ENCODE data around the gene ATP5F1B. TPM values are rescaled to one million over a fixed set of nuclear protein-coding genes. Genes with fewer than 3 reads are reported as not detected.

ATP5F1B gene
- total and polyA plus RNA-seq, 2 of the 13 experiments (the other 11 are each of a cell fraction or from before 2014, with no cell fraction given): 1,051 to 1,180 TPM

DNA sequence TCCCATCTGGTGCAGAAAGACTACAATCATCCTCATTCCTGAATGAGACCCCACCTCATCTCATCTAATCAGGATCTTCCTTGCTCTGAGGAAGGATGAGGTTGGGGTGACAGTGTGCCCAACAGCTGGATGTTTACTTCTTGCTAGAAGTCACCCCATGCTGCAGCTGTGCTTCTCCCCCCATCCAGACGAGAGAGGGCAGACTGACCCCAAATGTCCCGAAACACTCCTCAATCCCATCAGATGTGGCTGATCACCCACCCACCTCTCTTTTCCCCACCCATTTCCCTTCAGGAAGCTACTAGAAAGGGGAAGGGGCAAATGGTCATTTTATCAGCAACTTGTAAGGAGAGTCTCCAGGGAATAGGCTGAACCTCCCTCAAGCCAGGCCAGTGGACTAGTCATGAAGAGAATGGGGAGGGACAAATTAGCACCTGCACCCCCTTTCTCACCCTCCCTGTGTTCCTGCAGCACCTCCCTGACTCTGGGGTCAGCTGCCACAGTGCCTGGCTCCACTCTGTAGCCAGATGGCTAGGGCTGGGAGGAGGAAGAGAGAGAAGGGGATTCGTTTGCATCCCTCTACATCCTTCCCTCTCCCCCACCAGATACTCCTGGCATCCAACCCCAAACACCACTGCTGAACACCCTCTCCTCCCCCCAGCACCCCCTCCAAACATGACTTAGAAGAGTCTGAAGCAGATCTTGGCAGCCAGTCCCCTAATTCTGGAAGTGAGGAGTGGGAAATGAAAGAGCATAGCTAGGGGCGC lies 12.9 kb downstream of the ATP5F1B start:
- peaks cover 10% of the 10 kb centered on the region for H4K20me1 ChIP-seq (ENCODE audit: insufficient read depth, low read length)
- peaks cover 0 to 3% of the 10 kb centered on the region in 2 experiments; a peak in 1 of 5 replicates for H3K27me3 ChIP-seq (ENCODE audit: control insufficient read depth in 1 of 2, insufficient read depth in 2 of 2, low read length in 2 of 2)
- no peak overlapping the region for H3K9ac ChIP-seq (ENCODE audit: insufficient read depth, low read depth, low read length)
- TF ChIP-seq FOXM1 (CRISPR knock-in tag; IDR thresholded peaks at IDR 0.05): no peak
- no peak for TF ChIP-seq GATA4 (IDR thresholded peaks at IDR 0.05; ENCODE audit: borderline replicate concordance, low read depth)
- TF ChIP-seq, protein P1, sequence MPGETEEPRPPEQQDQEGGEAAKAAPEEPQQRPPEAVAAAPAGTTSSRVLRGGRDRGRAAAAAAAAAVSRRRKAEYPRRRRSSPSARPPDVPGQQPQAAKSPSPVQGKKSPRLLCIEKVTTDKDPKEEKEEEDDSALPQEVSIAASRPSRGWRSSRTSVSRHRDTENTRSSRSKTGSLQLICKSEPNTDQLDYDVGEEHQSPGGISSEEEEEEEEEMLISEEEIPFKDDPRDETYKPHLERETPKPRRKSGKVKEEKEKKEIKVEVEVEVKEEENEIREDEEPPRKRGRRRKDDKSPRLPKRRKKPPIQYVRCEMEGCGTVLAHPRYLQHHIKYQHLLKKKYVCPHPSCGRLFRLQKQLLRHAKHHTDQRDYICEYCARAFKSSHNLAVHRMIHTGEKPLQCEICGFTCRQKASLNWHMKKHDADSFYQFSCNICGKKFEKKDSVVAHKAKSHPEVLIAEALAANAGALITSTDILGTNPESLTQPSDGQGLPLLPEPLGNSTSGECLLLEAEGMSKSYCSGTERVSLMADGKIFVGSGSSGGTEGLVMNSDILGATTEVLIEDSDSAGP (CRISPR knock-in tag; IDR thresholded peaks at IDR 0.05; ENCODE audit: borderline replicate concordance): peak; percentile 37; the same call in 1 of the 2 replicates
- no peak for DNase-seq (ENCODE audit: low spot score)
- intact Hi-C loops (cut with micrococcal nuclease; ENCODE audit: unreplicated experiment) (no loop called here), in situ Hi-C loops (cut with HindIII; ENCODE audit: extremely low pct_ligation_motif_present, low pct_unique_long_range_greater_than_20kb) (no loop called here)
- peak overlapping the region; percentile 100 for H3K4me2 ChIP-seq (ENCODE audit: low read depth, low read length)
- no peaks in the 10 kb centered on the region for H3K9me3 ChIP-seq (ENCODE audit: low read length)
- FAIRE-seq: no peak
- H3K4me3 ChIP-seq (replicated peaks in 1 of 3; ENCODE audit: insufficient read depth in 1 of 3, low read depth in 2 of 3, low read length in 3 of 3): peak overlapping the region in 2 of 3 experiments; percentile 4 to 36; a peak in 1 of 6 replicates
- H3K4me1 ChIP-seq (ENCODE audit: insufficient read depth, low read length): peaks cover 56% of the 10 kb centered on the region
- ATAC-seq: no peak
- H3K27ac ChIP-seq (ENCODE audit: extremely low read length, insufficient read depth, low read length): no peak overlapping the region
- no TSS peak for BruUV-seq (replicated peaks)
- H3K79me2 ChIP-seq (ENCODE audit: insufficient read depth, low read length): peaks cover 48% of the 10 kb centered on the region
- H2AFZ ChIP-seq (ENCODE audit: low read length): no peak overlapping the region
- ChIA-PET POLR2A (interaction anchor here (1.0 kb wide), 1 partner anchor 92 kb away, joined by 3 read pairs; the partner anchor contains the start of gene NACA), CTCF (ENCODE audit: low intra/inter-chr PET ratio, low total read pairs) (no interaction called here)
- peaks cover 0 to 3% of the 10 kb centered on the region in 2 experiments; a peak in 3 of 5 replicates for H3K36me3 ChIP-seq (replicated peaks in 1 of 2; ENCODE audit: control insufficient read depth in 1 of 2, insufficient read depth in 2 of 2, low read length in 2 of 2)
- WGBS (ENCODE audit: low lambda C conversion rate): 89% methylated on average over 4 of the region's 4 CpGs

All from HepG2 (cell line).